ENCODE results near the gene SNCAIP.

DNA sequence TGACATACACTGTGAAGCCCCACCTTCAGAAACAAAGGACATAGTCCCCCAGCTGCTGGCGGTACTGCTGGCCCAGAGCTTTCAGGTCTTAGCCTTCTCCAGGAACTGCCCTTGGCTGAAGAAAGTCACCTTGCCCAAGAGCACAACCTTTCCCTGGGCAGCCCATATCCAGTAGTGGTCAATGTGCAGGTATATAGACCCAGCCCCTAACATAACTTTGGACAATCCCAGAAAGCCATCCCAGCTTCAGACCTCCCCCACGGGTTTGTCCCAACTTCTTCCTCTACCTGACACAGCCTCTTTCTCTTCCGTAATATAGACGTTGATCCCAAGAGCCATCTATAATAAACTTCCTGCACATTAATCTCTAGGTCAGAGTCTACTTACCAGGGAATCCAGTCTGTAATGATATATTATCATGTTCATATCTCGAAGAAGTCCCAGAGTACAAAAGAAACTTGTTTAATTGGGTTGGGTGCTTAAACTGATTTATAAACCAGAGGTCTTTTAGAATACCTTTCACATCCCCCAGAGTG lies 157.4 kb downstream of the SNCAIP start:
- TF ChIP-seq POLR2A (IDR thresholded peaks at IDR 0.05; ENCODE audit: low read depth, low read length) (no peak), POLR2AphosphoS5 (IDR thresholded peaks at IDR 0.05; ENCODE audit: low read depth, low read length) (no peak), TAF1 (IDR thresholded peaks at IDR 0.05; ENCODE audit: low read depth, low read length) (no peak), PAX5 (IDR thresholded peaks at IDR 0.05; ENCODE audit: insufficient read depth, low read length, severe bottlenecking) (no peak), SPI1 (IDR thresholded peaks at IDR 0.05; ENCODE audit: low read depth, low read length) (no peak), POU2F2 (IDR thresholded peaks at IDR 0.05; ENCODE audit: low read depth, low read length) (no peak)
